GM18867 (cell line): ENCODE results near the gene TM9SF4.

ENCODE experiments used
- ATAC-seq: cut with Tn5 transposase; IDR thresholded peaks from one replicate; pipeline ENCODE4 v1.9.1; 2021; ENCODE audit warnings: mild to moderate bottlenecking, moderate library complexity; ENCODE audit not compliant: unreplicated experiment

TM9SF4 gene

DNA sequence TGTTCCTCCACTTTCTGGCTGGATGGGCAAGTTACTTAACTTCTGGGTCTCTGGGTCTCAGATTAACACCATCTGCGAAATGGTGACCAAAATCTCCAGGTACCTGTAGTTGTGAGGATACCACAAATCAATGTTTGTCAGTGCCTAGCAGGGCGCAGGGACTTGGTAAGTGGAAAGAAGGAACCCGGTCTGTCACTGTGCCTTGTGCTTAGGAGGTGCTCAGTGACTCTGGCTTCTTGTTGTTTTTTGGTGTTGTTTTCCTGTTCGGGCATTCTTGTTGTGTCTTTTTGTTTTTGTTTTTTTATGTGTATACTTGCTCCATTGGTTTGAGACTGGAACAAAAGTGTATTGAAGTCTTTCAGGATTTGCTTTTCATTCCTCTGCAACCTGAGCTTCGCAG, 17.8 kb downstream of the TM9SF4 start:
- no peak for ATAC-seq

DNA sequence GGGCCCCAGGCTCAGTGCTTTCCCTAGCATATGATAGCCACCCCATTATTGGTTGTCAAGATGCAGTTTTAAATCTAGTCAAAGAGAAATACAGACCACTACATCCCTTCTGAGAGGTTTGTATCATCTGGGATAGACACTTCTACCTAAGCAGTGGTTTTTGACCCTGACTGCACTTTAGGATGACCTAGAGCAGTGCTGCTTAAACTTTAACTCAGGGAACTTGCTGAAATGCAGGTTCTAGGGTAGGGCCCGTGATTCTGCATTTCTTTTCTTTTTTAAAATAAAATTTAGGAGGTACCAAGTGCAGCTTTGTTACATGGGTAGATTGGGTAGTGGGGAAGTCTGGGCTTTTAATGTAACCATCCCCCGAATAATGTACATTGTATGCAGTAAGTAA, 18.7 kb downstream of the TM9SF4 start:
- ATAC-seq = no peak

DNA sequence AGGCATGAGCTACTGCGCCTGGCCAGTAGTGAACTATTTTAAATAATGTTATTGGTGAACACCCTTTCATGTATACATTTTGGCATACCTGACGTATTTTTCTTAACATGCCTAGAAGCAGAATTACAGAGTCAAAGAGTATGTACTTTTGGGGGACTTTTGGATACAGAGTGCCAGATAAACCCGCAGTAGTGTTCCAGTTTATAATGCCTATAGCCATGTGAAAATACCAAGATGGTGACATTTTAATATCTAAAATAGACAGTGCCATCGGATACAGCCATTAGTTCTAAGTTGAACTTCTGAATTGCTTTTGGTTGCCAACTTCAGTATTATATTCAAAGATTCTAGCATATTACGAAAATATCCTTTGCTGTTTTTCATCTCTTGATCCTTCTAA, 20.3 kb downstream of the TM9SF4 start:
- no peak for ATAC-seq

DNA sequence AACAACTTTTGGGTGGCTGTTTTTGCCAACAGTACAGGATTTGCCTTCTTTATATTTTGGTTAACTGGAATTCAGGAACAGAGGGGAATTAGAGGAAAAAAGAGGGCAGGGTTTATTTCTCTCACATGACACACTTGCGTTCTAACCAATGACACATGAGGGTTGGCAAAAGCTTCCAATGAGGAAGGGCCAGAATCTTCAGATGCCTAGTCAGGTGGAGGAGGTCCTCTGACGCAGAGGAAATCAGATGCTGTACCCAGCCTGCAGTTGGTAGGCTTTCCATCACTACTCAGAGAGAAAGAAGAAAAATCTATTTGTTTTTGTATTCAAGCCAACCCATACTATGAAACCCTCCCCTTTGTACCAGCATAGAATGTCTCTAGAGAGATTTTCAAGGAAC, 20.8 kb downstream of the TM9SF4 start:
- no peak for ATAC-seq

DNA sequence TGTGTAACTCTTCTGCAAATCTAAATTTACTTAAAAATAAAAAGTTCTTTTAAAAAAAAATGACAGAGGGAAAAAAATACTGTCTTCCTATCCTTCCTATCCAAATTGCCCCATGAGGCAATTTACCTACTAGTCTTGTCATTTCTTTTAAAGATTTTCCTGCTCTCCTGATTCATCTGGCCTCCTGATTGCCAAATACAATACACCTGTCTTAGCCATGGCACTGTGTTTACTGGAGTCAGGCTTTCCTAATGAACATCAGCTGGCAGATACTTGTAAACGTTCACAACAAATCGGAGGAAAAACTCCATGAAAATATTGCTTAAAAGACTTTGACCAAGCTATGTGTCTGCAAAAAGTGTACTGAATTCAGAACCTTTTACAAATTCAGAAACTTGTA, 21.5 kb downstream of the TM9SF4 start:
- ATAC-seq = no peak

DNA sequence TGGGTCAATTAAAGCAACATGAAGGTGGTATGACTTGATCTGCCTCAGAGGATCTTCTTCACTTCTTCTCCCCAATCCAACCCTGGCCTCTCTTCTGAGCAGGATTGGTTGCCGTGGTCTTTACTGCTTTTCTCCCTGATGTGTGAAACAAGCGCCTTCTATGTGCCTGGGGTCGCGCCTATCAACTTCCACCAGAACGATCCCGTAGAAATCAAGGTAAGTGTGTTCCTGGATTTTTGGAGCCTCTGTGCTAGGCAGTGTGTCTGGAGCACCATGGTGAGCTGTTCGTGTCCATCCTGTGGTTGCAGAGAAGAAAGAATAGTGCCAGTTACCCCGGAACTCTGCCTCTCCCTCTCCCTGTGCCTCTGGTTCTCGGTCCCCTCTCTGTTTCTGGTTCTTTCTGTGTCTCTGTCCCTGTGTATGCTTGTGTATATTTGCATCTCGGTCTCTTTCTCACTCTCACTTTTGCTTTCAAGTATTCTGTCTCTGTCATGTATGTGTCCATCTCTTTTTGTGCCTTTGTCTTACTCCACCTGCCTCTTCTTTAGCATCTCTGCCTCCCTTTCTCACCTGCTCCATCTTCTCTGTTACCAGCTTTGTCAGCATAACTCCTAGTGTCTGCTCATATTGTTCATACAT, 23.5 kb downstream of the TM9SF4 start:
- peak; percentile 85 for ATAC-seq

DNA sequence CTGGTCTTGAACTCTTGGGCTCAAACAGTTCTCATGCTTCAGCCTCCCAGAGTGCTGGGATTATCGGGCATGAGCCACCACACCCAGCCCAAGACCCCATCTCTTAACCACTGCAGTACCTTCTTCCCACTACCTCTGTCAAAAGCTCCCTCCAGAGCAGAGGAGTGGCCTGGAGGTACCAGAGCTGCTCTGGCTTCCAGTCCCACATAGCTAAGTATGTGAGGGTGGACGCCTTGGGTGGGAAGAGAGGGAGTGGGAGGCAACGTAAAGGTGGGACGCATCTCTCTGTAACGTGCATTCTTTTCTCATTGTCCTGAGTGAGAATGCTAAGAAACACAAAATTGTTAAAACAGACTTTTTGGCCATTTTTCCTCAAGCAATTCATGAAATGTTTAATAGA, 24.5 kb downstream of the TM9SF4 start:
- ATAC-seq = no peak

DNA sequence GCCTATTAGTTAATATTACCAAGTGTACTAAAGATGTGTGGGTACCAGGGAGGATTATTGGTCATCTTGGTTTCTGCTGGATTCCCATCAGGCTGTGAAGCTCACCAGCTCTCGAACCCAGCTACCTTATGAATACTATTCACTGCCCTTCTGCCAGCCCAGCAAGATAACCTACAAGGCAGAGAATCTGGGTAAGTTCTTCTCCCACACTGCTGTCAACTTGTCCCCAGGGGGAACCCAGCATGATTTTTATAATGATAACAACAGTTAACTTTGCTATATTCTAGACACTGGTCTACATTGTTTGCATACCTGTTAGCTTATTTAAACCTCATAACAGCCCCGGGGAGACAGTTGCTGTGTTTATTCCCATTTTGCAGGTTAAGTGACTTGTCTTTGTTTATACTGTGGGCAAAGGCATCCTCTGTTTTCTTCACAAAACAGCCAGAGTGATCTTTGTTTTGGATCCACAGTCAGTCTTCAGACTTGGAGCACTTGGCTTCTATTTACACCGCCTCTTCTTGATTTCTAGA, 26.5 kb downstream of the TM9SF4 start:
- ATAC-seq = no peak

DNA sequence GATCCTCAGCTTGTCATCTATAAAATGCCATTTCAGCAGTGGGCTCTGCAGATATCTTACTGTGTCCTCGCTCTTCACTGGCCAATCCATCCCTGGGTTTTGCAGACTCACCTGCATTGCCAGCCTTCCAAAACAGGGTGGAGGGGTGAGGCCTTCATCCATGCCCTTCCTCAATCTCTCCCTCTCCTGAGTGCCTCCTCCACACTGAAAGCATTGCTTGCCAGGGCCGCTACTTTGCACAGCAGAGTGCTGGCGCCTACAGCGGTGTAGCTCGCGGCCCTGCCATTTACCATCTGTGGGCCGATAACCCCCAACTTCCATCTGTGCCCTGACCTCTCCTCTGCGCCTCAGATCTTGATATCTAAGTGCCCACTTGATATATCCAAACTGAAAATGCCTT, 29.4 kb downstream of the TM9SF4 start:
- ATAC-seq = no peak

DNA sequence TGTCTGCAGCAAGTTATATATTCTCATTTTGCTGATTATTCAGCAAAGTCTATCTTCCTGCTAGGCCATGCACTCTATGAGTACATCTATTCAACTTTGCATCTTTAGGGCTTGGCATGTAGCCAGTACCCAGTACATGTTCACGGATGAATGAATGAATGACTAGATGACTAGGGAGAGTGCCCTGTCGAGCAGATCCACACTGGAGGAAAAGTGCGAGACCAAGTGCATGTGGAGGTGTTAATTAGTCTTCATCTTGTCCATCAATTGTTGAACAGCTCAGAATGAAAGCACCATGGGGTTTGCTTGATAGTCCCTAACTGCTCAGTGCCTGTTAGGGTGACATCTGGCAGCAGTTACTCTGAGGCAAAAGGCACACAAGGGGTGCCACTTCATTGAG, 30.4 kb downstream of the TM9SF4 start:
- ATAC-seq = no peak

DNA sequence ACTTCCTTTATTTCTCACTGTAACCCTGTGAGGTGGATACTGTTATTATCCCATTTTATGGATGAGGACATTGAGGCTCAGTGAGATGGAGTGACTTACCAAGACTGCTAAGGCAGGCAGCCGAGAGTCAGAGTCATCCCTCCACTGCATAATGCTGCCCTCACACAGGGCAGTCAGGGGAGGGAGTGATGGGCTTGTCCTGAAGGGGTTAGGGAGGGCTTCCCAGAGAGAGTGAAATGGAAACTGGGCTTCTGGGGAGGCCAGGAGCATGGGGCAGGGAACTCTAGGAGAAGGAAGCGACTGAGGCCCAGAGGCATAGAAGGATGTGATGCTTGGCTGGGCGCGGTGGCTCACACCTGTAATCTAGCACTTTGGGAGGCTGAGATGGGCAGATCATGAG, 31.1 kb downstream of the TM9SF4 start:
- no peak for ATAC-seq

DNA sequence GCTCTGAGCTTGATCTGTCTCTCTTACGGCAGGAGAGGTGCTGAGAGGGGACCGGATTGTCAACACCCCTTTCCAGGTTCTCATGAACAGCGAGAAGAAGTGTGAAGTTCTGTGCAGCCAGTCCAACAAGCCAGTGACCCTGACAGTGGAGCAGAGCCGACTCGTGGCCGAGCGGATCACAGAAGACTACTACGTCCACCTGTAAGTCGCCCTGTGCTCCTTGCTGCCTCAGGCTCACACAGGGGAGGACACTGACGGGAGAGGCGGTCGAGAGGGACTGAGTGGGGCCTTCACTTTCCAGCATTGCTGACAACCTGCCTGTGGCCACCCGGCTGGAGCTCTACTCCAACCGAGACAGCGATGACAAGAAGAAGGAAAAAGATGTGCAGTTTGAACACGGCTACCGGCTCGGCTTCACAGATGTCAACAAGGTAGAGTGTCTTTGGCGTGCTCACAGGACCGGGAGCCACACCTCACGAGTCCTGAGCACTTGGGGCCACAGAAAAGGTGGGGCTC, 32.0 kb downstream of the TM9SF4 start:
- no peak for ATAC-seq

DNA sequence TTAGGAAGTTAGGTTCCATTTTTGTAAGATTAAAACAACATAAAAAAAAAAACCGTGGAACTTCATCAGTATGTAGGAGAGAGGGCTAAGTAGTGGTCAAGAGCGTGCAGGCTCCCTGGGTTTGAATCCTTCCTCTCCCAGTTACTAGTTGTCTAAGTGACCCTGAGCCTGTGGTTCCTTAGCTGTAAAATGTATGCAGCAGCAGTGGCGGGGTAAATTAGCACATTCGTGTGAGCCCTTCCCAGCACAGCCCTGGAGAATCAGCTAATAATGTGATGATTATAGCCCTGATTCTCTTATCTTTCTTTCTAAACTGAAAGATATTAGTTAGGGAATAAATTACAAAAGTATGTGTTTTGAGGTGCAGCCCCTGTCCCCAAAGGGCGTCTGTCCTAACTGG, 32.6 kb downstream of the TM9SF4 start:
- ATAC-seq = no peak

DNA sequence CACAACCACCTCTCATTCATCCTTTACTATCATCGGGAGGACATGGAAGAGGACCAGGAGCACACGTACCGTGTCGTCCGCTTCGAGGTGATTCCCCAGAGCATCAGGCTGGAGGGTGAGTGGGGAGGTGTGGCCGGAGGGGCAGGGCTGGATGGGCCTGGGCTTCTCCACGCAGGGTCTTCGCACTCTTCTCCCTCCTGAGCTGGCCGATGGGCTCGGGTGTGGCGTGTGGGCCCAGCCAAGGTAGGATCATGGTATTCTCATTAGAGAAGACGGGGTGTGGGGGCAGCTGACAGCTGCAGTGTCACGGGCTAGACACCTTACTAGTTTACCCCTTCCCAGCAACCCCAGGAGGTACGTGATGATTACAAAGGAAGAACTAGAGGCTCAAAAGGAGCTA, 33.5 kb downstream of the TM9SF4 start:
- no peak for ATAC-seq

DNA sequence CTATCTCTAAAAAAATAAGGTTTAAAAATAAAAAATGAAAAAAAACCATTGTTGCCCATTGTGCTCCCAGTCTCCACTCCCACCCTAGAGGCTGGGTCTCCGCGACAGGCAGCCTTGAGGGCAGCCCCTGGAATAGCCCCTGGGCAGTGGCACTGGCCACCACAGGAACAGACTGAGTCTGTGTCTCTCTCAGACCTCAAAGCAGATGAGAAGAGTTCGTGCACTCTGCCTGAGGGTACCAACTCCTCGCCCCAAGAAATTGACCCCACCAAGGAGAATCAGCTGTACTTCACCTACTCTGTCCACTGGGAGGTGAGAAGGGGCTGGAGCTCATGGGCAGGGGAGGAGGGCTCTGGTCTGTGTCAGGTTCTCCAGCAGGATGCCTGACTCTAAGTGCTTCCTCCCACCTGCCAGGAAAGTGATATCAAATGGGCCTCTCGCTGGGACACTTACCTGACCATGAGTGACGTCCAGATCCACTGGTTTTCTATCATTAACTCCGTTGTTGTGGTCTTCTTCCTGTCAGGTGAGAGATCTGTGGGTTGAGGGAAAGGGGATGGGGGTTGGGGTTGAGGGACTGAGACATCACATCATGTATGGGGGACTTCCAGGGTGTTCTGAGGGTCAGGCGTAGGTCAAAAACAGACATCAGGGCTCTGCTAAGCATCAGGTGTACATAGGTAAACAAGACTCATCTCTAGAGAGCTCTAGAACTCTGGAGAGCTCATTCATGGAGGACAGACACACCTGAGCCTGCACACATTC, 35.6 kb downstream of the TM9SF4 start:
- no peak for ATAC-seq

DNA sequence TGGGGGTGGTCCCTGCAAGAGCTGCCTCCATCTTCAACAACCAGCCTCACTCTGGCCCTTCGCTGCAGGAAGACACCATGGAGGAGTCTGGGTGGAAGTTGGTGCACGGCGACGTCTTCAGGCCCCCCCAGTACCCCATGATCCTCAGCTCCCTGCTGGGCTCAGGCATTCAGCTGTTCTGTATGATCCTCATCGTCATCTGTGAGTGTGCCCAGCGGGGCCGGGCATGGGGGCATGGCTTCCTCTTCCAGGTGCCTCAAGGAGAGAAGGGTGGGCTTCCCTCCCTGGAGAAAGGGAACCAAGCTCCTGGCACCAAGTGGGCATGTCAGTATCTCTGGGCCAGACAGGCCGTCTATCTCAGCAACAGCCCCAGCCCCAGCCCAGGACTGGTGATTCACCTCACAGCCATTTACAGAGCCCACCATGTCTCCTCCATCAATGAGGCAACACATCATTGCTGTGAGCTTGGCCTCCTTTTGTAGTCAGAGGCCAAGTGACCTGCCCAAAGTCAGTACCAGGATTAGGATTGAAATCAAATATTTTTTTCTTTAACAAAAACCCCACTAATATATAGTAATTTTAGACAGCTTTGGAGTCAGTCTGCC, 40.2 kb downstream of the TM9SF4 start:
- no peak for ATAC-seq

DNA sequence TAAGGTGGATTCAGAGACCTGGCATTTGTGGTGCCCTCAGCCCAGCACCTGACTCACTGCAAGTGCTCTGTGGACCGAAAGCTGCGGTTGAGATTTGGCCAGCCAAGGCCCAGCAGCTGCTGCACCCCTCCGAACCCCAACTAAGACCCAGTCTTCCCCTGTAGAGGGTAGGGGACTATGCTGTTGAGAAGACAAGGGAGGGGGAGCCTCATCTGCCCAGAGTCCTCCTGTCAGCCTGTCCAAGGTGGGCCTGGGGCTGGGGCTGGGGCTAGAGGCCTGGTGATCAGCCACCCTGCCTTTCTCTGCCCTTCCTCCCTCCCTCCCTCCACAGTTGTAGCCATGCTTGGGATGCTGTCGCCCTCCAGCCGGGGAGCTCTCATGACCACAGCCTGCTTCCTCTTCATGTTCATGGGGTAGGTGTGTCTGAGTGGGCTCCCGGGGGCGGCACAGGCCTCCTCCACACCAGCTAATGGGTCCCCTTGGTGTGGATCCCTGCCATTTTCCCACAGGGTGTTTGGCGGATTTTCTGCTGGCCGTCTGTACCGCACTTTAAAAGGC, 40.9 kb downstream of the TM9SF4 start:
- no peak for ATAC-seq

DNA sequence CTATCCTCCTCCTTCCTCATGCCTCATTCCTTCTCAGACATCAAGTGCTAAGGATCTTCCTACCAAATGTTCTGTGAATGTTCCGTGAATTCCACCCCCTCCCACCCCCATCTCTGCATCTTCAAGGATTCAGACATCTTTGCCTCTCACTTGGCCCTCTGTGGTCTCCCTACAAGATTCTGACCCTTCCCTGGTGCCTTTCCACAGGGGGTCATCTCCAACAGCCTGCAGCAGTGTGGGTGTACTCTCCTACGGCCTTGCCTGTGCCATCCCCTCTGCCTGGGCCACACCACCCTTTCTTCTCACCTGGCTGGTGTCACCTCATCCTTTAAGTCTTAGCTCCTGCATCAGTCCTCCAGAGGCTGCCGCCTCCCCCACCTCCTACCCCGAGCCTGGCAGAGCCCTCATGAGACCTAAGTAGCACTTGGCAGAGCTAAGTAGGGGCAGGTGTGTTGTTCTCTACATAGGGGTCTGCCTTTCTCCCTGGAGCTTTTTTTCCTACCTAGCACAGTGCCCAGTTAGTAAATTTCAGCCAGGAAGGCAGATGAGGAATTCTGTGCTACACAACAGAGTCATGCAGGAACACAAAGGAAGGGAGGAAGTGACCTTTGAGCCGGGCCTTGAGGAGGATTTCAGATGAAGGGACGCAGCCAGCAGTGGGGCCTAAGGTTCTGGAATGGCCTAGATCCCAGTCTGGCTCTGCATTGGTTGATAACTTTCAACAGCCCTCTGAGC, 43.1 kb downstream of the TM9SF4 start:
- no peak for ATAC-seq

DNA sequence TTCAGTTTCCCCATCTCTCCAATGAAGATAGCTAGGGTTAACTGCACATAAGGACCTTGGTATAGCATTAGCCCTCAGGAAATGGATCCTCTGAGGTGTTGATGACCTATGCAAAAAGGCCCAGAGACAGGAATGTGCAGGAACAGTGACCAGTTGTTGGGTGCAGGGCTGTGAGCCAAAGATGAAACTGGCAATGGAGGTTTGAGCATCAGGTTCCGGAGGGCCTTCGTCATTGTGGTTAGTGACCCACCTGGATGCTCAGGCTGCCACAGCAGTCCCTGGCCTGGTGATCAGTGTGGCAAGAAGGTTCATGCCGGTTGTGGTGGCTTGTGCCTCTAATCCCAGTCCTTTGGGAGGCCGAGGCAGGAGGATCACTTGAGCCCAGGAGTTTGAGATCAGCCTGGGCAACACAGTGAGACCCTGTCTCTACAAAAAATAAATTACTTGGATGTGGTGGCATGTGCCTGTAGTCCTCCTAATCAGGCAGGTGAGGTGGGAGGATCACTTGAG, 43.7 kb downstream of the TM9SF4 start:
- no peak for ATAC-seq

DNA sequence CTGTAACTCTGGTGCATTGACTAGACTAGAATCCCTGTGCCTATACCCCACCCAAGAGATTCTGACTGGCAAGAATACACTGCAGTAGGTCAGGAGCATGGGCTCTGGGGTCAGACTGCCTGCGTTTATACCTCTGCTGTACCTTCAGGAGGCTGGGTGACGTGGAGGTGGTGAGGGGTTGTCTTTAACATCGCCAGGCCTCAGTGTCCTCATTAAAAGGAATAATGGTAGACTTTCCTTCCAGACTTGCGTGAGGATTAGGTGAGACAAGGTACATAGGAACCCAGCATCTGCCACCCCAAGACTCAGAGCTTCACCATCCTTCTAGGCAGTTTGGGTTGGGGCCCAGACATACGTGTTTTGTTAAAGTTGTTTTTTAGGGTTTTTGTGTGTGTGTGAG, 44.3 kb downstream of the TM9SF4 start:
- ATAC-seq = no peak
